ENCODE measurements around the gene MPST. TPM values are rescaled to one million over a fixed set of nuclear protein-coding genes. Genes with fewer than 3 reads are reported as not detected.

MPST gene
- total RNA-seq, 5 donors from 2014 or later (not counting 1 experiment from before 2014, with no cell fraction given) = 2.4 to 10.7 (median 7.1) TPM

- H3K4me3 ChIP-seq (ENCODE audit: control insufficient read depth in 1 of 2, extremely low read depth in 1 of 2, low read length in 1 of 2) = no peak overlapping the region
- no peak overlapping the region for H3K4me3 Mint-ChIP-seq
- no peaks in the 10 kb centered on the region for H3K4me1 ChIP-seq (ENCODE audit: control insufficient read depth in 1 of 2, extremely low read depth in 1 of 2, insufficient read depth in 2 of 2, low read length in 2 of 2)
- no peak overlapping the region for H3K27ac ChIP-seq (ENCODE audit: low read length)
- H3K27me3 Mint-ChIP-seq = no peaks in the 10 kb centered on the region
- no peaks in the 10 kb centered on the region for H3K36me3 Mint-ChIP-seq
- H3K9me3 Mint-ChIP-seq = no peaks in the 10 kb centered on the region
- H3K9me3 ChIP-seq = no peaks in the 10 kb centered on the region
- peaks cover 0 to 9% of the 10 kb centered on the region in 2 experiments for H3K27me3 ChIP-seq (replicated peaks in 1 of 2; ENCODE audit: control insufficient read depth in 2 of 2, extremely low read depth in 1 of 2, insufficient read depth in 2 of 2, low read length in 1 of 2)
- H3K36me3 ChIP-seq (ENCODE audit: control insufficient read depth in 2 of 2, extremely low read depth in 1 of 2, insufficient read depth in 1 of 2, low read length in 1 of 2) = no peaks in the 10 kb centered on the region
- no peak for DNase-seq
- no peak for ATAC-seq (replicated peaks in 1 of 4)
- 94% methylated on average over 19 of the region's 22 CpGs for WGBS (ENCODE audit: insufficient coverage)
- CTCF ChIA-PET = interaction anchor here in 1 of 2 donors (0.7 kb wide), 1 partner anchor 13 kb away, joined by 3 read pairs; no protein-coding TSS in a partner anchor
- no peak overlapping the region for H3K27ac Mint-ChIP-seq
- POLR2A ChIA-PET = no interaction called here
- no peaks in the 10 kb centered on the region for H3K4me1 Mint-ChIP-seq
These were observed 9.4 kb downstream of the MPST start for GRCh38 chr22:37028692-37029674.

- no peak overlapping the region for H3K27ac Mint-ChIP-seq
- WGBS (ENCODE audit: insufficient coverage) = 92% methylated on average over 12 of the region's 14 CpGs
- POLR2A ChIA-PET = no interaction called here
- H3K9me3 Mint-ChIP-seq = no peaks in the 10 kb centered on the region
- no peak overlapping the region for H3K27ac ChIP-seq (ENCODE audit: low read length)
- no peak overlapping the region for H3K4me3 ChIP-seq (ENCODE audit: control insufficient read depth in 1 of 2, extremely low read depth in 1 of 2, low read length in 1 of 2)
- ATAC-seq (replicated peaks in 1 of 4) (no peak), DNase-seq (no peak)
- H3K4me3 Mint-ChIP-seq = no peak overlapping the region
- CTCF ChIA-PET = interaction anchor here in 1 of 2 donors (0.6 kb wide), 1 partner anchor 13 kb away, joined by 3 read pairs; no protein-coding TSS in a partner anchor
- H3K4me1 Mint-ChIP-seq = no peaks in the 10 kb centered on the region
- H3K36me3 ChIP-seq (ENCODE audit: control insufficient read depth in 2 of 2, extremely low read depth in 1 of 2, insufficient read depth in 1 of 2, low read length in 1 of 2) = no peaks in the 10 kb centered on the region
- H3K4me1 ChIP-seq (ENCODE audit: control insufficient read depth in 1 of 2, extremely low read depth in 1 of 2, insufficient read depth in 2 of 2, low read length in 2 of 2) = no peaks in the 10 kb centered on the region
- H3K9me3 ChIP-seq = no peaks in the 10 kb centered on the region
- H3K36me3 Mint-ChIP-seq = no peaks in the 10 kb centered on the region
- peaks cover 0 to 12% of the 10 kb centered on the region in 2 experiments for H3K27me3 ChIP-seq (replicated peaks in 1 of 2; ENCODE audit: control insufficient read depth in 2 of 2, extremely low read depth in 1 of 2, insufficient read depth in 2 of 2, low read length in 1 of 2)
- peaks cover 8 to 10% of the 10 kb centered on the region in 2 donors for H3K27me3 Mint-ChIP-seq
These were observed 11.2 kb downstream of the MPST start for GRCh38 chr22:37030560-37031281.

DNA sequence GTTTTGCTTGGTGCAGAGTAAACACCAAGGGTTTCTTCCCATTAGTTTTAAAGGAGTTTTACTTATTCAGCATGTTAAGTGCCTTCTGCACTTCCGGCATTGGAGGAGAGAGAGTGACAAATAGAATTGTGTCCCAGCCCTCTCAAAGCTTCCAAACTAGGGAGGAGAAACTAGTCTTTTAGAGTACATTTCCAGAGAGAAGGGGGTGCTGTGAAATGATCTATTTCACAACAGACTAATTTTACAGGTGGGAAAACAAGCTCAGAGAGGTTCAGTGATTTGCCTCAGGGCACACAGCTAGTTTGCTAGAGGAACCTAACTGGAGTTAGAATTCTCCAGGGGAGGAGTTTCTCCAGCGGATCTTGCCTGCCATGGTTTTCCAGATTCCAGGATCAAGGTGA, 12.6 kb downstream of the MPST start:
- Histone ChIP-seq H3K27ac (ENCODE audit: low read length) (no peak overlapping the region), H3K4me1 (ENCODE audit: control insufficient read depth in 1 of 2, extremely low read depth in 1 of 2, insufficient read depth in 2 of 2, low read length in 2 of 2) (no peaks in the 10 kb centered on the region), H3K36me3 (ENCODE audit: control insufficient read depth in 2 of 2, extremely low read depth in 1 of 2, insufficient read depth in 1 of 2, low read length in 1 of 2) (no peaks in the 10 kb centered on the region), H3K27me3 (replicated peaks in 1 of 2; ENCODE audit: control insufficient read depth in 2 of 2, extremely low read depth in 1 of 2, insufficient read depth in 2 of 2, low read length in 1 of 2) (peaks cover 0 to 20% of the 10 kb centered on the region in 2 experiments), H3K4me3 (ENCODE audit: control insufficient read depth in 1 of 2, extremely low read depth in 1 of 2, low read length in 1 of 2) (no peak overlapping the region), H3K9me3 (no peaks in the 10 kb centered on the region)
- ChIA-PET CTCF (no interaction called here), POLR2A (no interaction called here)
- H3K27me3 Mint-ChIP-seq = peaks cover 12 to 13% of the 10 kb centered on the region in 2 donors
- H3K4me3 Mint-ChIP-seq = no peak overlapping the region
- WGBS (ENCODE audit: insufficient coverage) = 86% methylated on average over 1 of the region's 2 CpGs
- H3K4me1 Mint-ChIP-seq = no peaks in the 10 kb centered on the region
- DNase-seq (no peak), ATAC-seq (replicated peaks in 1 of 4) (no peak)
- H3K9me3 Mint-ChIP-seq = no peaks in the 10 kb centered on the region
- no peaks in the 10 kb centered on the region for H3K36me3 Mint-ChIP-seq
- H3K27ac Mint-ChIP-seq = no peak overlapping the region

GRCh38 chr22:37032535-37033460, 13.3 kb downstream of the MPST start:
- H3K4me1 Mint-ChIP-seq = no peaks in the 10 kb centered on the region
- CTCF ChIA-PET = no interaction called here
- DNase-seq (no peak), ATAC-seq (replicated peaks in 1 of 4) (no peak)
- H3K27me3 ChIP-seq (replicated peaks in 1 of 2; ENCODE audit: control insufficient read depth in 2 of 2, extremely low read depth in 1 of 2, insufficient read depth in 2 of 2, low read length in 1 of 2) = peaks cover 0 to 27% of the 10 kb centered on the region in 2 experiments
- H3K27ac Mint-ChIP-seq = no peak overlapping the region
- H3K4me1 ChIP-seq (ENCODE audit: control insufficient read depth in 1 of 2, extremely low read depth in 1 of 2, insufficient read depth in 2 of 2, low read length in 2 of 2) = no peaks in the 10 kb centered on the region
- peaks cover 13 to 18% of the 10 kb centered on the region in 2 donors for H3K27me3 Mint-ChIP-seq
- no peak overlapping the region for H3K27ac ChIP-seq (ENCODE audit: low read length)
- H3K9me3 Mint-ChIP-seq = no peaks in the 10 kb centered on the region
- POLR2A ChIA-PET = interaction anchor here in 1 of 2 donors (0.5 kb wide), 1 partner anchor 267 kb away, joined by 3 read pairs; no protein-coding TSS in a partner anchor
- H3K4me3 ChIP-seq (ENCODE audit: control insufficient read depth in 1 of 2, extremely low read depth in 1 of 2, low read length in 1 of 2) = no peak overlapping the region
- no peaks in the 10 kb centered on the region for H3K36me3 Mint-ChIP-seq
- no peaks in the 10 kb centered on the region for H3K36me3 ChIP-seq (ENCODE audit: control insufficient read depth in 2 of 2, extremely low read depth in 1 of 2, insufficient read depth in 1 of 2, low read length in 1 of 2)
- H3K9me3 ChIP-seq = no peaks in the 10 kb centered on the region
- no peak overlapping the region for H3K4me3 Mint-ChIP-seq
- WGBS (ENCODE audit: insufficient coverage) = 87% methylated on average over 13 of the region's 18 CpGs

DNA sequence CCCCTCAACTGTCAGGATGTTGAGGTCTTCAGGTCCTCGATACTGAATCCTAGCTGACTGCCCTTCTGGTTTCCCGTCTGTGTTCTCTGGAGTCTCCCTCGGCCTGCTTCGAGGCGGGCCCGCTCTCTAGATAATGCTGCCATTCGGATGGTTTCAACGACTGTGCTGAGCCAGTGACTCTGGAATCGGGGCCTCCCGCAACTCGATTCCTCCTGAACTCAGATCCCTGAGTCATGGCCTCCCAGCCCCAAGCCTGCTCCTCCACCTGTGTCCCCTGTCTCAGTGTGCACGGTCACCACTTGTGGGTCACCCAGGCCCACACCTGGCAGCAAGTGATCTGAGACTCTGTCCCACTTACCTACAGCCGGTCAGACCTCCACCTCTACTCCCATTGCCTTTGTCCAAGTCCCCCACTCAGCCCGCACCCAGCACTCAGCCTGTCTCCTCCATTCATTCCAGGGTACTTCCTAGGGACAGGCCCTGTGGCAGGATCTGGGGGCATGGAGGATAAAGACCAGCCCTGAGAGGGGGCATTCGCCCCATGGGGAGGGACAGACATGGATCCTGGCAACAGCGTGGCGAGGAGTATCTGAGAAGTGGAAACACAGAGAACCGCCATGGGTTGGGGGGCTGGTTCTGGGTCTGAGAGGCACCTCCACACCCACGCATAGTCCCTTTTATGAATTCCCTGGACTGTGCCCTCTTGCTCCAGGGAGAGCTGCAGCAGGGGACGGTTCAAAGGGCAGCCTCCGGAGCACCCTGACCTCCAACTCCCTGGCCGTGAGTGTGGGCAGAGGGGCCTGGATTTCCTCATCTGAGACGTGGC, 14.3 kb downstream of the MPST start:
- no peak overlapping the region for H3K4me3 ChIP-seq (ENCODE audit: control insufficient read depth in 1 of 2, extremely low read depth in 1 of 2, low read length in 1 of 2)
- WGBS (ENCODE audit: insufficient coverage) = 91% methylated on average over 21 of the region's 23 CpGs
- peaks cover 13 to 18% of the 10 kb centered on the region in 2 donors for H3K27me3 Mint-ChIP-seq
- H3K9me3 ChIP-seq = no peaks in the 10 kb centered on the region
- no peak for DNase-seq
- no peaks in the 10 kb centered on the region for H3K36me3 ChIP-seq (ENCODE audit: control insufficient read depth in 2 of 2, extremely low read depth in 1 of 2, insufficient read depth in 1 of 2, low read length in 1 of 2)
- ATAC-seq (replicated peaks in 1 of 4) = no peak
- H3K9me3 Mint-ChIP-seq = no peaks in the 10 kb centered on the region
- peaks cover 0 to 28% of the 10 kb centered on the region in 2 experiments for H3K27me3 ChIP-seq (replicated peaks in 1 of 2; ENCODE audit: control insufficient read depth in 2 of 2, extremely low read depth in 1 of 2, insufficient read depth in 2 of 2, low read length in 1 of 2)
- ChIA-PET POLR2A (interaction anchor here in 1 of 2 donors (0.5 kb wide), 1 partner anchor 268 kb away, joined by 3 read pairs; no protein-coding TSS in a partner anchor), CTCF (no interaction called here)
- H3K4me3 Mint-ChIP-seq = no peak overlapping the region
- no peaks in the 10 kb centered on the region for H3K36me3 Mint-ChIP-seq
- no peaks in the 10 kb centered on the region for H3K4me1 ChIP-seq (ENCODE audit: control insufficient read depth in 1 of 2, extremely low read depth in 1 of 2, insufficient read depth in 2 of 2, low read length in 2 of 2)
- no peak overlapping the region for H3K27ac ChIP-seq (ENCODE audit: low read length)
- H3K4me1 Mint-ChIP-seq = no peaks in the 10 kb centered on the region
- H3K27ac Mint-ChIP-seq = no peak overlapping the region

Data from T-cell (primary cell).